Activated CD4-positive, alpha-beta T cell treated with anti-CD3 and anti-CD28 coated beads, Interleukin-2, amount 10 ng/mL, durations not matched to agents 7 days and 5 days (primary cell): ENCODE data around the gene GRM1. TPM values are rescaled to one million over a fixed set of nuclear protein-coding genes. Genes with fewer than 3 reads are reported as not detected.

Source experiments
- CTCF ChIA-PET: fragments of 350-600 bp; sonication (Branson Sonifier 250); formaldehyde crosslinking; loops from one replicate; lab custom pipeline; 2021; ENCODE audit warnings: antibody characterized with exemption; lab: Charles Lee
- POLR2A ChIA-PET: fragments of 350-600 bp; sonication (Branson Sonifier 250); formaldehyde crosslinking; loops from one replicate; lab custom pipeline; 2021; ENCODE audit warnings: antibody characterized with exemption; lab: Charles Lee
- DNase-seq: peaks from one replicate; pipeline ENCODE4 v3.0.0-alpha.2; 2020
- H3K27ac Mint-ChIP-seq: one replicate; pipeline ENCODE4 v1.8.0; 2021; ENCODE audit warnings: mild to moderate bottlenecking, moderate library complexity, mixed read lengths
- H3K27me3 Mint-ChIP-seq: one replicate; pipeline ENCODE4 v1.8.0; 2021; ENCODE audit warnings: mixed read lengths
- H3K36me3 Mint-ChIP-seq: one replicate; pipeline ENCODE4 v1.8.0; 2021; ENCODE audit warnings: low read depth, mixed read lengths
- H3K4me1 Mint-ChIP-seq: one replicate; pipeline ENCODE4 v1.8.0; 2021; ENCODE audit warnings: mixed read lengths
- H3K4me3 Mint-ChIP-seq: one replicate; pipeline ENCODE4 v1.8.0; 2021; ENCODE audit warnings: mild to moderate bottlenecking, moderate library complexity, mixed read lengths
- H3K9me3 Mint-ChIP-seq: one replicate; pipeline ENCODE4 v1.8.0; 2021; ENCODE audit warnings: mixed read lengths
- total RNA-seq, 2 experiments: library from RNA; stranded (reverse); gene quantifications; one replicate each; pipeline ENCODE4 v1.2.3, GENCODE V29; 2021

Gene GRM1
- total RNA-seq, 2 experiments from 2014 or later: not detected

DNA sequence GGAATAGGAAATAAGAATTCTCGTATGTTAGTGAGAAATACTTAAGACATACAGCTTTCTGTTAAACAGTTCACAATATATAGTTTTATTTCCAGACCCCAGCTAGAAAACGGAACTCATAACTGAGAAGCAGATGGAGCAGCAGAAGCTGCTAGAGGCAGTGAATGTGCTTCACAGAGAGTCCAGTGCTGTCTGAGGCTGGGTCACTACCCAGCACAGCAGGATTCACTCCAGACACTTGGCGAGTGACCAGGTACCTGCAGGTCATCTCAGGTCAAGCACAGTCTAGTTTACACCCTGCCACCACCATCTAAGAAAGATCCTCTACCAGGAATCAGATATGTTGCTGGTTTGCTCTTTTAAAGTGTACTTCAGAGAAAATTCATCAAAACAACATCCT, 271.7 kb downstream of the GRM1 start:
- Mint-ChIP-seq H3K4me3 (no peak overlapping the region), H3K27ac (no peak overlapping the region), H3K4me1 (no peaks in the 10 kb centered on the region), H3K36me3 (no peaks in the 10 kb centered on the region), H3K27me3 (no peaks in the 10 kb centered on the region), H3K9me3 (no peaks in the 10 kb centered on the region)
- ChIA-PET CTCF (no interaction called here), POLR2A (no interaction called here)
- DNase-seq: no peak

DNA sequence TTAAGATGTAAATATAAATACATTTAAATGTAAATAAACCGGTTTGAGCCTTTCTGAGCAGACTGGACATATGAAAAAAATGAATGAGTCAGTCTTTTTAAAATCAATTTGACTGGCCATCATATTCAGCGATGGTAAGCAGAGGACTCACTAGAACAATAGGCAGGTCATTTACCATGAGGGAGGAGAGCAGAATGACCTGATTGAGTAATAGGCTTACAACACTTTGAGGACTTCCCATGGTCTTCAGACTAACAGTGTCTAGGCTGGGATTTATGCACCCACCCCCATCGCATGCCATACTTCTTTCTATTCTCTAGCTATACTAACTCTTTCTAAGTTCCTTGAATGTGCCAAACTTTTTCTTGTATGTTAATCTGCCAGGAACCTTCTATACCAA, 272.9 kb downstream of the GRM1 start:
- Mint-ChIP-seq H3K36me3 (no peaks in the 10 kb centered on the region), H3K4me1 (no peaks in the 10 kb centered on the region), H3K4me3 (no peak overlapping the region), H3K9me3 (no peaks in the 10 kb centered on the region), H3K27me3 (no peaks in the 10 kb centered on the region), H3K27ac (no peak overlapping the region)
- no peak for DNase-seq
- ChIA-PET POLR2A (no interaction called here), CTCF (no interaction called here)

DNA sequence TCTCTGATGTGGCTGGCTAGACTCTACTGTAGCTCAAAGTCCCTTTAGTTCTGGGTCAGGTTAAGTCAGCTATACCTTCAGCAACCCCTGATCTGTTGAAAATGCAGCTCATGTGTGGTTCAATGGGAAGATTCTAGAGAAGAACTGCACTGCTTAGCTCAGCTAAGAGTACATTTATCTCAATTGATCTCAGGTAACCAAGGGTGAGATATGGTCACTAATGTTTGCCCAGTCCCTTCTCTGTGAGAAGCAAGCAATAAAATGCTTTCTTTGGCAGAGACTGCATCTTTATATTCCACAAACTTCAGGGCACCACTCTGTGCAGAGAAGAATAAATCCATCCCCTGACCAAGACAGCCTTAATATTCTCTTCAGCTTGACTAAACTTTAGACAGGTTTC, 274.1 kb downstream of the GRM1 start:
- H3K4me3 Mint-ChIP-seq: no peak overlapping the region
- no peaks in the 10 kb centered on the region for H3K27me3 Mint-ChIP-seq
- H3K9me3 Mint-ChIP-seq: no peaks in the 10 kb centered on the region
- no peaks in the 10 kb centered on the region for H3K36me3 Mint-ChIP-seq
- CTCF ChIA-PET: no interaction called here
- no peak overlapping the region for H3K27ac Mint-ChIP-seq
- DNase-seq: no peak
- no peaks in the 10 kb centered on the region for H3K4me1 Mint-ChIP-seq
- POLR2A ChIA-PET: no interaction called here

DNA sequence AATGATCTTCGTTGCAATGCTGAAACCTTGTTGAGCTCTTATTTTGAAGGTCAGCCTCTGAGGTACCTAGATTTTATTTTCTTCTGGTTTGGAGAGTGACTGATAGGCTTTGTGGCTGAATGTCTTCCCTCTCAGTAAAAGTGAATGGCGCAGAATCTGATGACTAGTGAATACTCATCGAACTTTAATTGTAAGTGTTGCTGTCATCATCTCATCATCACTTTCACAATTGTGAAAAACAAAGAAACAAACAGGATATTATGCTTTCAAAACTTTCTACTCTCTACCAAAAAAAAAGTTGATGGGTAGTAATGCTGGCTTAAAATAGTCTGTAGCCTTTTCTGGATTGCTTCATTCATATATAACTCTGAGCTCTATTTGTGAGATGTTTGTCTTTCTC, 275.3 kb downstream of the GRM1 start:
- DNase-seq: no peak
- Mint-ChIP-seq H3K27ac (no peak overlapping the region), H3K36me3 (no peaks in the 10 kb centered on the region), H3K27me3 (no peaks in the 10 kb centered on the region), H3K4me1 (no peaks in the 10 kb centered on the region), H3K9me3 (no peaks in the 10 kb centered on the region), H3K4me3 (no peak overlapping the region)
- ChIA-PET POLR2A (no interaction called here), CTCF (no interaction called here)

DNA sequence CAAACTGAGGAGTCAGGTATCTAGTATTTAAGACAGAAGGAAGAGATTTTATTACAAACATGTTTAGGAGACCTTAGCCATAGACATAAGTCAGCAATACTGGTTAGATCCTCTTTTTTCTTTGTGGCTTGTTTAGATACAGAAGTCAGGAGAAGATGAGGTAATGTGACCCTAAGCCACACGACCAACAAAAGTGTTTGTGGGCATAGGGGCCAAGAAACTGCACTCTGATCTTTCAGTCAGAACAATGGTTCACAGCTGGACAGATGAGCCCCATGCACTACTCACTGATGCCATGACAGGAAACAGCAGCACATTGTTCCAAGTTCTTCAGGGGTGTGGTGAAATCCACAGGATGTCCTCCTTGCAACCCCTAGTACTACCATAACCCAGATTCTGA, 276.2 kb downstream of the GRM1 start:
- no peaks in the 10 kb centered on the region for H3K4me1 Mint-ChIP-seq
- H3K27ac Mint-ChIP-seq: no peak overlapping the region
- POLR2A ChIA-PET: no interaction called here

DNA sequence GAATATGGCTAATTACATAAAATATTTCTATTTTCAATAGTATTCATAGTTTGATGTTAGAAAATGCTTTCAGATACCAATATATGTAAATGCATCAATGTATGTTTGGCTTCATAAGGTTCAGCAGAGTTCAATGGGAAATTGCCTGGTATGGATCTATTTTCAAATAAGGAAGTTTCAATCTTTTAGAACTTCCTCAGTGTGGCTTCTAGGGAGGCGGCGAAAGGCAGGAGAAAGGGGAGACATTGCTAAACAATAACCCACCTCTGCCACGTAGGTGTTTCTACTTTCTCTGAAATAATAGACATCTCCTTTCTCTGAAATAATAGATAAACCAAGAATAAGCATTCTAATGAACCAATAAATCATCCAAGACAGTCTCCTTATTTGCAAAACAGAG, 277.1 kb downstream of the GRM1 start:
- CTCF ChIA-PET: no interaction called here
- H3K4me1 Mint-ChIP-seq: no peaks in the 10 kb centered on the region
- H3K27ac Mint-ChIP-seq: no peak overlapping the region
- POLR2A ChIA-PET: no interaction called here
- DNase-seq: no peak
- H3K4me3 Mint-ChIP-seq: no peak overlapping the region
- H3K36me3 Mint-ChIP-seq: no peaks in the 10 kb centered on the region
- H3K9me3 Mint-ChIP-seq: no peaks in the 10 kb centered on the region
- H3K27me3 Mint-ChIP-seq: no peaks in the 10 kb centered on the region

More for the DNA sequence above, 276.2 kb downstream of the GRM1 start:
- no peaks in the 10 kb centered on the region for H3K9me3 Mint-ChIP-seq
- no peak for DNase-seq
- no peak overlapping the region for H3K4me3 Mint-ChIP-seq
- H3K27me3 Mint-ChIP-seq: no peaks in the 10 kb centered on the region
- CTCF ChIA-PET: no interaction called here
- no peaks in the 10 kb centered on the region for H3K36me3 Mint-ChIP-seq

DNA sequence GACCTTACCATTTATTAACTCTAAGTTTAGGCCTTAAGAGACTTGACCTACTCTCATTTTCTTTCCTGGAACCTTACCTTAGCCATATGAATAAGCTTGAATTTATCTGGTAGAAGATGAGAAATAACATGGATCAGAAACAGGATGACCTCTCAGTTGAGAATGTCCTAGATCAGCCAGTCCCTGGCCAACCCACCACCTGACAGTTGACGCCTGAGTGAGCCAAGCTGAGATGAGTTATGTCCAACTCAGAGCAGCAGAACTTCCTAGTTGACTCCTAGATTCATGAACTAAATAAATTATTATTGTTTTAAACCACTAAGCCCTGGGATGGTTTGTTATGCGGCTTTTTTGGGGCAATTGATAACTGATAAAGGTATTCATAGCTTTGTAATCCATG, 281.8 kb downstream of the GRM1 start:
- ChIA-PET POLR2A (no interaction called here), CTCF (no interaction called here)
- no peak overlapping the region for H3K27ac Mint-ChIP-seq
- no peaks in the 10 kb centered on the region for H3K27me3 Mint-ChIP-seq
- H3K4me3 Mint-ChIP-seq: no peak overlapping the region
- no peak for DNase-seq
- H3K4me1 Mint-ChIP-seq: no peaks in the 10 kb centered on the region
- H3K9me3 Mint-ChIP-seq: peaks cover 2% of the 10 kb centered on the region
- no peaks in the 10 kb centered on the region for H3K36me3 Mint-ChIP-seq

DNA sequence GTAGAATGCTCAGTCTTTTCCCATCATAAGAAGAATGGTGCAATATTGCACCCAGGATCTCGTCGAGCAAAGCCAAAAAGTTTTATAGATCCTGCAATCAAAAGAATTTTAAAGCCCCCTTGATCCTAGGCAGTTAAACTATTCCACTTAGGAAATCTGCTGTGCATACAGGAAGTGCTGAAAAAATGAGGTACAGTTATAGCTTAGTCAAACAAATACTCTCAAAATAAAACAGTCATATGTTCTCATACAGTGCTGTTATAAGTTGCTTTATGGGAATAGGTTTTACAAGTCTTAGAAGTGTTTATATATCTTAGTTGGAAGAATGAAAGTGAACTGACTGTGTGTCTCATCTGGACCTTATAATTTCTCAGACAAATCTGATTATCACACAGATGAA, 282.2 kb downstream of the GRM1 start:
- Mint-ChIP-seq H3K27me3 (no peaks in the 10 kb centered on the region), H3K27ac (no peak overlapping the region), H3K4me3 (no peak overlapping the region), H3K4me1 (no peaks in the 10 kb centered on the region), H3K36me3 (no peaks in the 10 kb centered on the region), H3K9me3 (peaks cover 2% of the 10 kb centered on the region)
- no peak for DNase-seq
- CTCF ChIA-PET: no interaction called here
- POLR2A ChIA-PET: no interaction called here

DNA sequence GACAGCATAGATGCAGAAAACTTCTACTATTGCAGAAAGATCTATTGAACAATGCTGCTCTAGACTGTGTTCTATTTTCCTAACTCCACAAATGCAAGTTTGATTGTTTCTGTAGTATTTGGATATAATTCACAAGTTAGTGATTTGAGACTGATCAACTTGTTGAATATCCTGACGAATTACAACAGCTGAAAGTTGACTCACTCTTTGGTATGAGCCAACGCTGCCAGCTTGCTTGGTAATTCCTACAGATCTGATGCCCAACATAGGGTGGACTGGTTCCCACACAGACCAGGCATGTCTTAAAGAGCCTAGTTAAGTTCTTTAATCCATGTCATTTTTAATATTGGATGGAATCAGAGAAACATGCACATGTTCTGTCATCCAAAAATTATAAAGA, 283.7 kb downstream of the GRM1 start:
- H3K9me3 Mint-ChIP-seq: peaks cover 2% of the 10 kb centered on the region
- no peaks in the 10 kb centered on the region for H3K27me3 Mint-ChIP-seq
- H3K4me3 Mint-ChIP-seq: no peak overlapping the region
- DNase-seq: no peak
- no peaks in the 10 kb centered on the region for H3K36me3 Mint-ChIP-seq
- H3K27ac Mint-ChIP-seq: no peak overlapping the region
- POLR2A ChIA-PET: no interaction called here
- CTCF ChIA-PET: interaction anchor here (0.6 kb wide), 2 partner anchors 66 to 466 kb away, joined by 3 read pairs; no protein-coding TSS in a partner anchor
- H3K4me1 Mint-ChIP-seq: no peaks in the 10 kb centered on the region

DNA sequence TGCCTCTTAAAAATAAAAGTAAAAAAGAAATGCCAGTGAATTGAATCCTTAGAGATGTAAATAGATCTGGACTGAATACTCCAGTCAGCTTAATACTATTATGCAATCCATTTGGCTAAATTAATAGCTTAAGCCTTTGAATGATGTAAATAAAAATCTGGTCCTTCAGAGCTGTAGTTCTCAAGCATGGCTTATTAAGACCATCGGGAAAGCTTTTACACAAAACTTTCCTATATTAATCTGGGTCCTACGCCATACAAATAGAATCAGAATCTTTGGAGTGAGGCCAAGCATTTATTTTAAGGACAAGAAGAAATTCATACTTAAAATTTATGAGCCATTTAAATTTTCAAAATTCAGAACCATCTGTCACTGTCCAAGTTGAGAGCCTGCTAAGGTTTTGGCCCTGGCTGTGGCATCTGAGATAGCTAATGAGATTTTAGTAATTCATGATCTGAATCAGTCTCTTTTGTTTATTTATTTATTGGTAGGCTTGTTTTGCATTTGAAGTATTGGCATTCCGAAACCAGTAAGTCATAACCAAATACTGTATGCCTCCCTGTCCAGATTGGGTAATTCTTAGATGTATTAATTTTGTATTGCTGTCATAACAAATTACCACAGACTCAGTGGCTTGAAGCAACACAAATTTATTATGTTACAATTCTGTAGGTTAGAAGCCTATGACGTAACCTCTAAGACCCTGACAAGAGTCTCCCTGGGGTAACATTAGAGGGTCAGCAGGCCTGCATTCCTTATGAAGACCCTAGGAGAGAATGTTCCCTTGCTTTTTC, 286.7 kb downstream of the GRM1 start:
- Mint-ChIP-seq H3K27ac (no peak overlapping the region), H3K9me3 (peaks cover 4% of the 10 kb centered on the region), H3K4me3 (no peak overlapping the region), H3K27me3 (no peaks in the 10 kb centered on the region), H3K36me3 (no peaks in the 10 kb centered on the region), H3K4me1 (no peaks in the 10 kb centered on the region)
- ChIA-PET POLR2A (no interaction called here), CTCF (no interaction called here)
- no peak for DNase-seq

DNA sequence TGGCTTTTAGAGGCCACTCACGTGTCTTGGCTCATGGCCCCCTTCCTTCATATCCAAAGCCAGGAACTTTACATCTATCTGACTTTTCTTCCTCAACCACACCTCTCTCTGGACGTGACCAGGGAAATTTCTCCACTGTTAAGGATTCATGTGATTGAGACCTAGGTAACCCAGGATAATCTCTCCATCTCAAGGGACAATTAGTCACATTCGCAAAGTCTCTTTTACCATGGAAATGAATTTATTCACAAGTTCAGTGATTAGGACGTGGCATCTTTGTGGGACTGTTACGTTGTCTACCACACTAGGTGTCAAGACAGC, 287.3 kb downstream of the GRM1 start:
- Mint-ChIP-seq H3K27me3 (no peaks in the 10 kb centered on the region), H3K27ac (no peak overlapping the region), H3K4me1 (no peaks in the 10 kb centered on the region), H3K9me3 (peaks cover 3% of the 10 kb centered on the region), H3K36me3 (no peaks in the 10 kb centered on the region), H3K4me3 (no peak overlapping the region)
- ChIA-PET POLR2A (no interaction called here), CTCF (no interaction called here)
- no peak for DNase-seq

DNA sequence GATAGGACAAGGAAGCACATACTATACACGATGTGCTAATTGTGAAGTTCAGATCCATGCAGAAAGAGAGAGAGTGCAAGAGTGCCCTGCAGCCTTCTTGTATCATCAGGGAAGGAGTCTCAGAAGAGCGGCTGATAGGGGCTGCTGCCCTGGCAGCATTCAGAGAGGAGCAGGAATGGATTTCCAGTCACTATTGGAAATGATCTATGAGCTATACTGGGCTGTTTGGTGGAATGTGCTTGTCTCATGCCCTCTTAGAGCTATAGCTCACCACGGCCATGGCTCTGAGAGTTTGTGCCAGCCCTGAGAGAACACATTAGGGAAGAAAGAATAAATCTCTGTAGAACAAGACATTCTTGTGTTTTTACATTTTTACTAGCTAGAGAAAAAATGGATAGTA, 302.2 kb downstream of the GRM1 start:
- Mint-ChIP-seq H3K27ac (no peak overlapping the region), H3K36me3 (no peaks in the 10 kb centered on the region), H3K4me3 (no peak overlapping the region), H3K27me3 (no peaks in the 10 kb centered on the region), H3K4me1 (no peaks in the 10 kb centered on the region), H3K9me3 (no peaks in the 10 kb centered on the region)
- CTCF ChIA-PET: no interaction called here
- POLR2A ChIA-PET: no interaction called here
- DNase-seq: no peak

DNA sequence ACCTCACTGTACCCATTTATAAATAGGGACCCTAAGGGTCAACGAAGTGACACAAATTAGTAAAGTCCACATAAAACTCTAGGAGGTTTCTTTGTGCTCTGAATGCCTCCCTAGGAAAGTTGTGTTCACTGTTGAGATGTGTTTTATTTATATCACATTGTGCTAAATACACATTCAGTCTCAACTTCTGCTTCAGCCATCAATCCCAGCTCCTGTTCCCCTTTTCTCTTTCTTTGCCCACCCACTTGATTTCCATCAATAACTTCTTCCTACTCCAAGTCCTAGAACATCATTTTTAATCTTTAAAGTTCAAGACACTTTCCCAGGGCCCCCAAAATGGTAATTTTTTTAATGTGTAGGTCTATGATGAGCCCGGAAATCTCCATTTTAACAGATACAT, 306.5 kb downstream of the GRM1 start:
- H3K36me3 Mint-ChIP-seq: no peaks in the 10 kb centered on the region
- CTCF ChIA-PET: no interaction called here
- no peaks in the 10 kb centered on the region for H3K27me3 Mint-ChIP-seq
- no peak overlapping the region for H3K4me3 Mint-ChIP-seq
- no peaks in the 10 kb centered on the region for H3K9me3 Mint-ChIP-seq
- H3K27ac Mint-ChIP-seq: no peak overlapping the region
- no peaks in the 10 kb centered on the region for H3K4me1 Mint-ChIP-seq
- POLR2A ChIA-PET: no interaction called here
- no peak for DNase-seq

DNA sequence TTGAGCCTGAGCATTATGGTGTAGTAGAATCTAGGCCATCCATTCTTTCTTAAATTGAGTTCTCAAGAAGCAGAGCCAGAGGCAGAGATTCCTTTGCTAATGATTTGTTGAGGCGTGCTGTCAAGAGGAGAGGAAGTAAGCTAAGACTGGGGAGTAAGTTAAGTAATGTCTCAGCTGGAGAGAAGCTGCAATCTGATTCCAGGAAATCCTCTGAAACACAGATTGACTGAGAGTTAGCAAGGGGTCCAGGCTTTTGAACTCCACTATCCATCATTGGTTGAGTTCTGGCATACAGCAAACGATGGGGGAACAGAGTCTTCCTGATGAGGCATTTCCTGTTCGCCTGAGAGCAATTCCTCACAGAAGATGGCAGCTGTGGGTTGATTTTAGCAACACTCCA, 307.3 kb downstream of the GRM1 start:
- no peaks in the 10 kb centered on the region for H3K27me3 Mint-ChIP-seq
- no peak for DNase-seq
- POLR2A ChIA-PET: no interaction called here
- H3K4me1 Mint-ChIP-seq: no peaks in the 10 kb centered on the region
- H3K27ac Mint-ChIP-seq: no peak overlapping the region
- CTCF ChIA-PET: no interaction called here
- no peaks in the 10 kb centered on the region for H3K9me3 Mint-ChIP-seq
- H3K4me3 Mint-ChIP-seq: no peak overlapping the region
- H3K36me3 Mint-ChIP-seq: no peaks in the 10 kb centered on the region
